Naive thymus-derived CD4-positive, alpha-beta T cell (primary cell): ENCODE measurements around the gene BRF1. TPM values are rescaled to one million over a fixed set of nuclear protein-coding genes. Genes with fewer than 3 reads are reported as not detected.

ENCODE experiments used
- ATAC-seq: fragments of 150-1000 bp; cut with Tn5 transposase; 2 replicates; pipeline ENCODE4 v1.10.0; 2021; ENCODE audit warnings: mild to moderate bottlenecking, moderate library complexity
- CTCF ChIA-PET: fragments of 350-600 bp; sonication (Branson Sonifier 250); formaldehyde crosslinking; loops from one replicate; lab custom pipeline; 2021; ENCODE audit warnings: antibody characterized with exemption; lab: Charles Lee
- POLR2A ChIA-PET: fragments of 350-600 bp; sonication (Branson Sonifier 250); formaldehyde crosslinking; loops from one replicate; lab custom pipeline; 2021; ENCODE audit warnings: antibody characterized with exemption, inconsistent platforms; lab: Charles Lee
- DNase-seq, 9 donors: peaks; one replicate each; pipeline versions ENCODE4 v3.0.0 to v3.0.0-alpha.2; 2020 to 2022; ENCODE audit warnings: mixed read lengths in 1 of 9
- H3K27ac ChIP-seq: one replicate; pipeline ENCODE4 v1.7.0; 2013; ENCODE audit warnings: mild to moderate bottlenecking, low read depth, low read length, moderate library complexity
- H3K27me3 ChIP-seq, 2 donors: one replicate each; pipeline ENCODE4 v1.7.0; 2013; ENCODE audit warnings: low read length in 2 of 2, mild to moderate bottlenecking in 2 of 2, moderate library complexity in 2 of 2; ENCODE audit not compliant: control insufficient read depth in 2 of 2, insufficient read depth in 2 of 2
- H3K36me3 ChIP-seq, 3 experiments: 1 replicate in 2 of 3; 2 replicates in 1 of 3; pipeline ENCODE4 v1.7.0; 2013; ENCODE audit warnings: low read length in 3 of 3, mild to moderate bottlenecking in 3 of 3, moderate library complexity in 1 of 3; ENCODE audit not compliant: insufficient read depth in 3 of 3, control insufficient read depth in 2 of 3
- H3K4me1 ChIP-seq, 2 donors: one replicate each; pipeline ENCODE4 v1.7.0; 2013; ENCODE audit warnings: low read length in 2 of 2, mild to moderate bottlenecking in 2 of 2, moderate library complexity in 1 of 2; ENCODE audit not compliant: control insufficient read depth in 2 of 2, insufficient read depth in 2 of 2
- H3K4me3 ChIP-seq: 2 replicates; pipeline ENCODE4 v1.7.0; 2013; ENCODE audit warnings: mild to moderate bottlenecking, low read length
- H3K9me3 ChIP-seq, 3 experiments: 1 replicate in 2 of 3; 2 replicates in 1 of 3; pipeline ENCODE4 v1.7.0; 2013; ENCODE audit warnings: low read length in 3 of 3; ENCODE audit not compliant: control insufficient read depth in 2 of 3
- H3K27ac Mint-ChIP-seq, 9 donors: one replicate each; pipeline ENCODE4 v1.8.0; 2020 to 2022; ENCODE audit warnings: mixed read lengths in 9 of 9, mild to moderate bottlenecking in 8 of 9, moderate library complexity in 5 of 9, inconsistent platforms in 2 of 9
- H3K27me3 Mint-ChIP-seq, 5 donors: one replicate each; pipeline ENCODE4 v1.8.0; 2021 to 2022; ENCODE audit warnings: mixed read lengths in 5 of 5, mild to moderate bottlenecking in 1 of 5
- H3K36me3 Mint-ChIP-seq, 5 donors: one replicate each; pipeline ENCODE4 v1.8.0; 2020 to 2022; ENCODE audit warnings: mixed read lengths in 5 of 5, mild to moderate bottlenecking in 3 of 5, inconsistent platforms in 1 of 5
- H3K4me1 Mint-ChIP-seq, 7 donors: one replicate each; pipeline ENCODE4 v1.8.0; 2020 to 2022; ENCODE audit warnings: mixed read lengths in 7 of 7, mild to moderate bottlenecking in 3 of 7, inconsistent platforms in 1 of 7
- H3K4me3 Mint-ChIP-seq, 10 donors: one replicate each; pipeline ENCODE4 v1.8.0; 2020 to 2022; ENCODE audit warnings: mild to moderate bottlenecking in 10 of 10, mixed read lengths in 10 of 10, moderate library complexity in 6 of 10, inconsistent platforms in 2 of 10
- H3K9me3 Mint-ChIP-seq, 11 donors: one replicate each; pipeline ENCODE4 v1.8.0; 2020 to 2022; ENCODE audit warnings: mixed read lengths in 11 of 11, mild to moderate bottlenecking in 4 of 11, inconsistent platforms in 1 of 11, moderate library complexity in 1 of 11
- intact Hi-C, 2 donors: fragments of 100-400 bp; cut with micrococcal nuclease; formaldehyde crosslinking; loops; one replicate each; pipeline ENCODE4 v1.15.1; 2023
- polyA plus RNA-seq, 2 donors: library from polyadenylated mRNA; unstranded; fragments of 300-500 nt; fragmentation: Illumina TruSeq; gene quantifications; one replicate each; pipeline ENCODE4 v1.2.3, GENCODE V29; 2021
- total RNA-seq, 6 experiments: library from RNA in 5 of 6; stranded (reverse) in 5 of 6; gene quantifications; 1 replicate in 5 of 6; 2 replicates in 1 of 6; pipeline ENCODE4 v1.2.3 and lab custom pipeline; 2021 to 2026

Gene BRF1
- total RNA-seq (10 to 100 TPM; 49.8 to 75.7 (median 61.4) TPM), polyA plus RNA-seq (10 to 100 TPM in 1 of 2 donors, 1 to 10 TPM in 1; 7.1 to 11.9 TPM), total RNA-seq (lab: John Stamatoyannopoulos, UW) (101 reads per million, percentile 84 among the genes with 10 or more reads in this experiment)

- Histone ChIP-seq H3K27me3 (no peaks in the 10 kb centered on the region), H3K27ac (peak within 1 kb of the TSS; percentile 94), H3K4me3 (peak within 1 kb of the TSS; percentile 73), H3K36me3 (peaks cover 0 to 3% (median 0%) of the 10 kb centered on the region in 3 experiments), H3K4me1 (peaks cover 0 to 22% of the 10 kb centered on the region in 2 donors), H3K9me3 (no peaks in the 10 kb centered on the region)
- Mint-ChIP-seq H3K27me3 (no peaks in the 10 kb centered on the region), H3K4me3 (peak within 1 kb of the TSS; percentile 75 to 95 (median 90)), H3K4me1 (peaks cover 34 to 52% (median 40%) of the 10 kb centered on the region in 7 donors), H3K36me3 (peaks cover 0 to 19% (median 2%) of the 10 kb centered on the region in 5 donors), H3K27ac (peak within 1 kb of the TSS; percentile 86 to 97 (median 94)), H3K9me3 (no peaks in the 10 kb centered on the region)
- intact Hi-C loops, result loop anchor here (1.0 to 10.0 kb wide), 21 partner anchors 14 to 548 kb away; partner anchors contain the start of genes NUDT14 (in 2 of the 2), PACS2 (in 2 of the 2), SIVA1 (in 2 of the 2) and AKT1 (in 1 of the 2)
- DNase-seq (peak in 8 of 9 donors; percentile 94 to 99 (median 98)), ATAC-seq (peak; percentile 93)
- POLR2A ChIA-PET, result interaction anchor here (0.6 to 2.8 kb wide), 18 partner anchors 8 to 548 kb away, joined by 3 to 58 read pairs (median 4); partner anchors contain the start of genes BTBD6, CDCA4, GPR132 and PACS2
- CTCF ChIA-PET, result interaction anchor here (0.7 to 1.2 kb wide), 3 partner anchors 21 to 558 kb away, joined by 3 to 4 read pairs (median 3); no protein-coding TSS in a partner anchor
Observed at GRCh38 chr14:105300542-105301102, at the start of gene BRF1. Gene BRF1, minus strand, starts transcription at chr14:105301001. Its CDS starts 372 bp downstream, at chr14:105300629.

GRCh38 chr14:105349992-105350391, 49.2 kb upstream of the BRF1 start:
- no peak for DNase-seq
- peaks cover 4 to 10% (median 5%) of the 10 kb centered on the region in 7 donors for H3K4me1 Mint-ChIP-seq
- H3K27me3 Mint-ChIP-seq, result no peaks in the 10 kb centered on the region
- intact Hi-C loops, result loop anchor here in 1 of 2 donors (5.0 kb wide), 2 partner anchors 48 to 303 kb away; partner anchors contain the start of gene BRF1
- ChIA-PET POLR2A (no interaction called here), CTCF (no interaction called here)
- Histone ChIP-seq H3K4me1 (peaks cover 0 to 4% of the 10 kb centered on the region in 2 donors), H3K4me3 (no peak overlapping the region), H3K27ac (no peak overlapping the region), H3K36me3 (peaks cover 0 to 6% (median 0%) of the 10 kb centered on the region in 3 experiments), H3K27me3 (no peaks in the 10 kb centered on the region), H3K9me3 (no peaks in the 10 kb centered on the region)
- peaks cover 0 to 5% (median 0%) of the 10 kb centered on the region in 11 donors for H3K9me3 Mint-ChIP-seq
- H3K36me3 Mint-ChIP-seq, result peaks cover 0 to 6% (median 4%) of the 10 kb centered on the region in 5 donors
- ATAC-seq, result no peak
- H3K4me3 Mint-ChIP-seq, result no peak overlapping the region
- H3K27ac Mint-ChIP-seq, result peak overlapping the region in 1 of 9 donors; percentile 55

- ChIA-PET POLR2A (no interaction called here), CTCF (interaction anchor here (0.7 kb wide), 1 partner anchor 1235 kb away, joined by 3 read pairs; no protein-coding TSS in a partner anchor)
- Histone ChIP-seq H3K36me3 (peaks cover 0 to 3% (median 0%) of the 10 kb centered on the region in 3 experiments), H3K4me1 (peaks cover 0 to 4% of the 10 kb centered on the region in 2 donors), H3K9me3 (no peaks in the 10 kb centered on the region), H3K4me3 (no peak overlapping the region), H3K27ac (no peak overlapping the region), H3K27me3 (no peaks in the 10 kb centered on the region)
- H3K36me3 Mint-ChIP-seq, result peaks cover 0 to 6% (median 4%) of the 10 kb centered on the region in 5 donors
- ATAC-seq, result no peak
- intact Hi-C loops, result no loop called here
- no peak overlapping the region for H3K27ac Mint-ChIP-seq
- peaks cover 4 to 10% (median 5%) of the 10 kb centered on the region in 7 donors for H3K4me1 Mint-ChIP-seq
- no peaks in the 10 kb centered on the region for H3K27me3 Mint-ChIP-seq
- DNase-seq, result no peak
- H3K4me3 Mint-ChIP-seq, result no peak overlapping the region
- peaks cover 0 to 5% (median 0%) of the 10 kb centered on the region in 11 donors for H3K9me3 Mint-ChIP-seq
Observed at GRCh38 chr14:105348945-105349699, 48.3 kb upstream of the BRF1 start.

- peaks cover 0 to 5% (median 0%) of the 10 kb centered on the region in 11 donors for H3K9me3 Mint-ChIP-seq
- Histone ChIP-seq H3K36me3 (peaks cover 0 to 3% (median 0%) of the 10 kb centered on the region in 3 experiments), H3K4me3 (no peak overlapping the region), H3K27ac (no peak overlapping the region), H3K27me3 (no peaks in the 10 kb centered on the region), H3K9me3 (no peaks in the 10 kb centered on the region), H3K4me1 (peaks cover 0 to 4% of the 10 kb centered on the region in 2 donors)
- no peaks in the 10 kb centered on the region for H3K27me3 Mint-ChIP-seq
- H3K27ac Mint-ChIP-seq, result no peak overlapping the region
- intact Hi-C loops, result no loop called here
- DNase-seq (no peak), ATAC-seq (no peak)
- POLR2A ChIA-PET, result no interaction called here
- peaks cover 4 to 10% (median 5%) of the 10 kb centered on the region in 7 donors for H3K4me1 Mint-ChIP-seq
- H3K4me3 Mint-ChIP-seq, result no peak overlapping the region
- peaks cover 0 to 6% (median 5%) of the 10 kb centered on the region in 5 donors for H3K36me3 Mint-ChIP-seq
- CTCF ChIA-PET, result interaction anchor here (0.5 to 0.7 kb wide), 2 partner anchors 27 to 1234 kb away, joined by 3 read pairs; no protein-coding TSS in a partner anchor
Observed at GRCh38 chr14:105348169-105348944, 47.6 kb upstream of the BRF1 start.

GRCh38 chr14:105347587-105347968, 46.8 kb upstream of the BRF1 start:
- no peak overlapping the region for H3K27ac Mint-ChIP-seq
- no peaks in the 10 kb centered on the region for H3K9me3 ChIP-seq
- ChIA-PET CTCF (interaction anchor here (0.5 kb wide), 1 partner anchor 27 kb away, joined by 3 read pairs; no protein-coding TSS in a partner anchor), POLR2A (no interaction called here)
- H3K4me3 Mint-ChIP-seq, result no peak overlapping the region
- intact Hi-C loops, result no loop called here
- peaks cover 0 to 3% (median 0%) of the 10 kb centered on the region in 3 experiments for H3K36me3 ChIP-seq
- no peak overlapping the region for H3K4me3 ChIP-seq
- H3K27me3 Mint-ChIP-seq, result no peaks in the 10 kb centered on the region
- peaks cover 0 to 5% (median 0%) of the 10 kb centered on the region in 11 donors for H3K9me3 Mint-ChIP-seq
- peaks cover 0 to 4% of the 10 kb centered on the region in 2 donors for H3K4me1 ChIP-seq
- no peak overlapping the region for H3K27ac ChIP-seq
- no peak for DNase-seq
- H3K4me1 Mint-ChIP-seq, result peaks cover 4 to 14% (median 5%) of the 10 kb centered on the region in 7 donors
- H3K36me3 Mint-ChIP-seq, result peaks cover 0 to 10% (median 10%) of the 10 kb centered on the region in 5 donors
- ATAC-seq, result no peak
- H3K27me3 ChIP-seq, result no peaks in the 10 kb centered on the region
